ENCODE results near the gene ZNF630.

Gene ZNF630

GRCh38 chrX:48086082-48086481 lies 14.6 kb upstream of the ZNF630 start:
- H3K27me3 ChIP-seq (replicated peaks; ENCODE audit: control insufficient read depth, insufficient read depth, low read length): no peaks in the 10 kb centered on the region
- H3K4me3 ChIP-seq (replicated peaks; ENCODE audit: low read depth, low read length): no peak overlapping the region
- TF ChIP-seq, protein P1, sequence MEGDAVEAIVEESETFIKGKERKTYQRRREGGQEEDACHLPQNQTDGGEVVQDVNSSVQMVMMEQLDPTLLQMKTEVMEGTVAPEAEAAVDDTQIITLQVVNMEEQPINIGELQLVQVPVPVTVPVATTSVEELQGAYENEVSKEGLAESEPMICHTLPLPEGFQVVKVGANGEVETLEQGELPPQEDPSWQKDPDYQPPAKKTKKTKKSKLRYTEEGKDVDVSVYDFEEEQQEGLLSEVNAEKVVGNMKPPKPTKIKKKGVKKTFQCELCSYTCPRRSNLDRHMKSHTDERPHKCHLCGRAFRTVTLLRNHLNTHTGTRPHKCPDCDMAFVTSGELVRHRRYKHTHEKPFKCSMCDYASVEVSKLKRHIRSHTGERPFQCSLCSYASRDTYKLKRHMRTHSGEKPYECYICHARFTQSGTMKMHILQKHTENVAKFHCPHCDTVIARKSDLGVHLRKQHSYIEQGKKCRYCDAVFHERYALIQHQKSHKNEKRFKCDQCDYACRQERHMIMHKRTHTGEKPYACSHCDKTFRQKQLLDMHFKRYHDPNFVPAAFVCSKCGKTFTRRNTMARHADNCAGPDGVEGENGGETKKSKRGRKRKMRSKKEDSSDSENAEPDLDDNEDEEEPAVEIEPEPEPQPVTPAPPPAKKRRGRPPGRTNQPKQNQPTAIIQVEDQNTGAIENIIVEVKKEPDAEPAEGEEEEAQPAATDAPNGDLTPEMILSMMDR (IDR thresholded peaks at IDR 0.05; ENCODE audit: insufficient read depth, low read length, poor library complexity, severe bottlenecking): no peak
- H3K36me3 ChIP-seq (ENCODE audit: control insufficient read depth, insufficient read depth, low read length): no peaks in the 10 kb centered on the region
- DNase-seq (ENCODE audit: extremely low read depth, insufficient read length): no peak

GRCh38 chrX:48083706-48084105 lies 12.3 kb upstream of the ZNF630 start:
- TF ChIP-seq, protein P1 (IDR thresholded peaks at IDR 0.05; ENCODE audit: insufficient read depth, low read length, poor library complexity, severe bottlenecking): no peak
- H3K36me3 ChIP-seq (ENCODE audit: control insufficient read depth, insufficient read depth, low read length): no peaks in the 10 kb centered on the region
- H3K4me3 ChIP-seq (replicated peaks; ENCODE audit: low read depth, low read length): no peak overlapping the region
- DNase-seq (ENCODE audit: extremely low read depth, insufficient read length): no peak
- H3K27me3 ChIP-seq (replicated peaks; ENCODE audit: control insufficient read depth, insufficient read depth, low read length): no peaks in the 10 kb centered on the region

- H3K27me3 ChIP-seq (replicated peaks; ENCODE audit: control insufficient read depth, insufficient read depth, low read length): no peaks in the 10 kb centered on the region
- no peak overlapping the region for H3K4me3 ChIP-seq (replicated peaks; ENCODE audit: low read depth, low read length)
- TF ChIP-seq, protein P1 (IDR thresholded peaks at IDR 0.05; ENCODE audit: insufficient read depth, low read length, poor library complexity, severe bottlenecking): peak; percentile 61
- no peaks in the 10 kb centered on the region for H3K36me3 ChIP-seq (ENCODE audit: control insufficient read depth, insufficient read depth, low read length)
- no peak for DNase-seq (ENCODE audit: extremely low read depth, insufficient read length)
Measured at GRCh38 chrX:48083212-48083611, 11.8 kb upstream of the ZNF630 start.

DNA sequence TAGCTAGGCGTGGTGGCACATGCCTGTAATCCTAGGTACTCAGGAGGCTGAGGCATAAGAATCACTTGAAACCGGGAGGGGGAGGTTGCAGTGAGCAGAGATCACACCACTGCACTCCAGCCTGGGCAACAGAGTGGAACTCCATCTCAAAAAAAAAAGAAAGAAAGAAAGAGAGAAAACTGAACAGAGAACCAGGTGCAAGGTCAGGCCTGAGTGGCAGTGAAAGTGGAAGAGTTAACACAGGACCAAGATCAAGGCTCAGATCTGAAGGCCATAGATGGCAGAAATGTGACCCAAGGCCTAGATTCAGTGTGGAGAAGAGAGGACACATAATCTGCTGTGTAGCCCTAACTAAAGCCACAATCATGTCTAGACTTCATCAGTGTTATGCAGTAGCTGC lies 4.9 kb upstream of the ZNF630 start:
- Histone ChIP-seq H3K4me3 (replicated peaks; ENCODE audit: low read depth, low read length) (no peak overlapping the region), H3K36me3 (ENCODE audit: control insufficient read depth, insufficient read depth, low read length) (no peaks in the 10 kb centered on the region), H3K27me3 (replicated peaks; ENCODE audit: control insufficient read depth, insufficient read depth, low read length) (no peaks in the 10 kb centered on the region)
- peak; percentile 16 for DNase-seq (ENCODE audit: extremely low read depth, insufficient read length)
- TF ChIP-seq, protein P1 (IDR thresholded peaks at IDR 0.05; ENCODE audit: insufficient read depth, low read length, poor library complexity, severe bottlenecking): no peak

GRCh38 chrX:48071986-48072605 lies 656 bp upstream of the ZNF630 start:
- Histone ChIP-seq H3K4me3 (replicated peaks; ENCODE audit: low read depth, low read length) (peak overlapping the region; percentile 66), H3K36me3 (ENCODE audit: control insufficient read depth, insufficient read depth, low read length) (no peaks in the 10 kb centered on the region), H3K27me3 (replicated peaks; ENCODE audit: control insufficient read depth, insufficient read depth, low read length) (no peaks in the 10 kb centered on the region)
- no peak for DNase-seq (ENCODE audit: extremely low read depth, insufficient read length)
- TF ChIP-seq, protein P1 (IDR thresholded peaks at IDR 0.05; ENCODE audit: insufficient read depth, low read length, poor library complexity, severe bottlenecking): no peak
